GM18507 (cell line): Measurements from ENCODE around the gene UBASH3B.
A peak's percentile ranks its signal among the peaks of the same experiment; 100 is the strongest.

Experiments
- DNase-seq: peaks from one replicate; pipeline ENCODE4 v3.0.0; 2011; ENCODE audit warnings: low read depth; ENCODE audit not compliant: insufficient read length; ENCODE audit errors: extremely low spot score
- FAIRE-seq: peaks from 2 replicates; lab custom pipeline; 2011; peaks lifted over from hg19 to GRCh38; lab: Jason Lieb, UNC

The UBASH3B gene

GRCh38 chr11:122671400-122671891 is 15.9 kb downstream of the UBASH3B start:
- FAIRE-seq, result no peak
- DNase-seq, result no peak

GRCh38 chr11:122672892-122673291 is 17.4 kb downstream of the UBASH3B start:
- no peak for FAIRE-seq
- no peak for DNase-seq

GRCh38 chr11:122673701-122674100 is 18.2 kb downstream of the UBASH3B start:
- no peak for DNase-seq
- no peak for FAIRE-seq

- FAIRE-seq (no peak), DNase-seq (no peak)
Observed at GRCh38 chr11:122676638-122677037, 21.1 kb downstream of the UBASH3B start.

GRCh38 chr11:122677256-122677655 is 21.7 kb downstream of the UBASH3B start:
- DNase-seq, result no peak
- no peak for FAIRE-seq

- FAIRE-seq, result no peak
- no peak for DNase-seq
Observed at GRCh38 chr11:122678406-122678805, 22.9 kb downstream of the UBASH3B start.

GRCh38 chr11:122679466-122679865 is 23.9 kb downstream of the UBASH3B start:
- no peak for DNase-seq
- no peak for FAIRE-seq

GRCh38 chr11:122681070-122681469 is 25.5 kb downstream of the UBASH3B start:
- DNase-seq (no peak), FAIRE-seq (no peak)

GRCh38 chr11:122681735-122682134 is 26.2 kb downstream of the UBASH3B start:
- DNase-seq (no peak), FAIRE-seq (no peak)

GRCh38 chr11:122682464-122682863 is 26.9 kb downstream of the UBASH3B start:
- FAIRE-seq, result no peak
- DNase-seq, result no peak

GRCh38 chr11:122685041-122685440 is 29.5 kb downstream of the UBASH3B start:
- FAIRE-seq, result no peak
- no peak for DNase-seq

- no peak for DNase-seq
- FAIRE-seq, result no peak
Observed at GRCh38 chr11:122686111-122686510, 30.6 kb downstream of the UBASH3B start.

- FAIRE-seq (no peak), DNase-seq (no peak)
Observed at GRCh38 chr11:122690384-122690783, 34.9 kb downstream of the UBASH3B start.

- DNase-seq (no peak), FAIRE-seq (no peak)
Observed at GRCh38 chr11:122690801-122691548, 35.5 kb downstream of the UBASH3B start.

- DNase-seq, result no peak
- FAIRE-seq, result no peak
Observed at GRCh38 chr11:122691549-122692150, 36.1 kb downstream of the UBASH3B start.

- FAIRE-seq, result no peak
Observed at GRCh38 chr11:122692444-122692843, 36.9 kb downstream of the UBASH3B start.

GRCh38 chr11:122695076-122695615 is 39.6 kb downstream of the UBASH3B start:
- no peak for FAIRE-seq
- no peak for DNase-seq

More at GRCh38 chr11:122692444-122692843, 36.9 kb downstream of the UBASH3B start:
- no peak for DNase-seq

GRCh38 chr11:122696662-122697061 is 41.1 kb downstream of the UBASH3B start:
- no peak for DNase-seq
- peak; percentile 52 for FAIRE-seq

GRCh38 chr11:122697636-122698167 is 42.2 kb downstream of the UBASH3B start:
- DNase-seq (peak; percentile 29), FAIRE-seq (peak; percentile 44)

GRCh38 chr11:122698392-122698791 is 42.9 kb downstream of the UBASH3B start:
- FAIRE-seq (no peak), DNase-seq (no peak)
